Muscle of arm (tissue), 12 donors: ENCODE measurements around the gene LOXL3. TPM values are rescaled to one million over a fixed set of nuclear protein-coding genes. Genes with fewer than 3 reads are reported as not detected.
"Not testable (repeated sequence)": the region's sequence is repeated elsewhere in the genome, so short reads cannot be mapped to it uniquely, and the experiment has no call there.

ENCODE experiments used
- DNase-seq: peaks from one replicate; pipeline ENCODE4 v3.0.0-alpha.2; 2013
- polyA plus RNA-seq, 12 donors: library from polyadenylated mRNA; unstranded; fragments of 120-200 nt; gene quantifications; one replicate each; pipeline ENCODE4 v1.2.1, GENCODE V29; 2013; ENCODE audit not compliant: insufficient read length in 12 of 12

The LOXL3 gene
- polyA plus RNA-seq, 12 donors = 6.5 to 9.6 (median 7.5) TPM; not detected in 2

DNA sequence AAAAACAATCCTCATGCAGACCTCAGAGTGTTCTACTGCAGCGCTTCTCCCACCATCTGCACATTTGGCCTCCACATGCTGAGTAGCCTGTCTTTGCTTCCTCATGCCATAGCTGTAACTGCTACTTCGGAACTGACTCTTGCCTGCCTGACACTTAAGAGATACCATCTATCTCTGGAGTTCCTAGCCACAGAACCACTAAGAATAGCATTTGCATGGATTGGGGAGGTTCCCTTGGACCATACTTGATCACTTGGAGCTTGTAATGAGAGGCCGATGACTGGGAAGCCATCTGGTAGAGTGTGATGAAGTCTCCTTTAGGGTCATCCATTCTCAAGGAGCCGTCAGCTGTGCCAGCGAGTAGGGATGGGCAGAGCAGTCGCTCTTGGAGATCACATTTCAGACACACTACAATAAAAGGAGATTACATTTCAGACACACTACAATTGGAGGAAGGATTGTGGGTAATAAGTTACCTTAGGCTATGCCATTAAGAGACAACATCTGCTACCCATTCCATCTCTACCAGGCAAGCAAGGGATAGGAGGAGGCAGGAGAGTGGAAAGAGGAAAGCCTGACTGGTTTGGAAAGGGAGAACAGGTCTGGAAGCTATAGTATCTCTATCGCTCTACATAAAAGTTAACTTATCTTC lies 22.6 kb upstream of the LOXL3 start:
- no peak for DNase-seq

DNA sequence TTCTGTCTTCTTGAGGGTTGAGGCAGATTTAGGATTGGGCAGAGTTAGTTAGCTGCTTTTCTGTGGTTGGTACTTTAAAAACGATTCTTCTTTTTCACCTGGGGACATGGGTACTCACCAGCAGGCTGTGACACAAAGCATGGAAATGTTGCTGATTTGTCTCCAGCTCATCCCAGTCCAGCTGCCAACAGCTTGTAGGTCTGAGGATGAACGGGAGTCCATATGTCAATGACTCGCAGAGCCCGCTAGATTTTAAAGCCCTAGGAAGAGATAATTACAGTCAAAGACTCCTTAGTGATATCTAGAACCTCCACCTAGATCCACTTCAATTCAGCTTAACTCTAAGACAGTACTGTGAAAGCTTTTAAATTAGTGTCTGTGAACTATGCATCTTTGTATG lies 21.6 kb upstream of the LOXL3 start:
- no peak for DNase-seq

DNA sequence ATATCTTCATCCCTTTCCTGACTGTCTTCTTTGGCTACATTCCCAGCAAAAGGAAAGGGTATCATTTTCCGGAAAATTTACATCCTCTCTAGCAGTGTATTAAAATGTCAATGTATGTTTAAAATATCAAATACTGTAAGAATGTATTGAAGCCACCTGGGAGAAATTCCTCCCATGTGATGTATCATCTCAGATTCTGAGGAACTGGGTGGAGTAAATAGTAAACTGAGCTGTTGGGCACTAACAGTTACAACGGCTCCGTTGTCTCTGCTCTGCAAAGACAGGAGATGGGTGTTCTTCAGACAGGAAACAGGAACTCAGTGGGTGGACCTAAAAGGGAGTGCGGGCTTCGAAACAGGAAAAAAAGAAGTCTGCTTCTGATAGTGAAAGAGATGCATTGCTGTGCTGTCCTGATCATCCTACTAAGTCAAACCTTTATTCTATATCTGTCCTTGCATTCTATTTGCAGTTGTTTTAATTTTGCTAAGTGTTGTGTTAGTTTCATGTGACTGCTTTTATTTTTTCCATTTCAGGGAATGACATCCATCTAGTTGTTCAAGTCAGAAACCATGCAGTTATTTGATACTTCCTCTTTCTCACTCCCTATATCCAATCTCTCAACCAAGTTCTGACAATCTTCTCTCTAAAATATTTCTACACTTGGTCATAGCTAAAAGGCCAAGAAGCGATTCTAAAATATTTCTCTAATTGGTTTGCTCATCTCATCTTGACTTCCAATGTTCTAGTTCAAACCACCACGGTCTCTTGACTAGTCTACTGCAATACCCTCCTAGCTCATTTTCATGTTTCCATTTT lies 20.2 kb upstream of the LOXL3 start:
- DNase-seq = no peak

DNA sequence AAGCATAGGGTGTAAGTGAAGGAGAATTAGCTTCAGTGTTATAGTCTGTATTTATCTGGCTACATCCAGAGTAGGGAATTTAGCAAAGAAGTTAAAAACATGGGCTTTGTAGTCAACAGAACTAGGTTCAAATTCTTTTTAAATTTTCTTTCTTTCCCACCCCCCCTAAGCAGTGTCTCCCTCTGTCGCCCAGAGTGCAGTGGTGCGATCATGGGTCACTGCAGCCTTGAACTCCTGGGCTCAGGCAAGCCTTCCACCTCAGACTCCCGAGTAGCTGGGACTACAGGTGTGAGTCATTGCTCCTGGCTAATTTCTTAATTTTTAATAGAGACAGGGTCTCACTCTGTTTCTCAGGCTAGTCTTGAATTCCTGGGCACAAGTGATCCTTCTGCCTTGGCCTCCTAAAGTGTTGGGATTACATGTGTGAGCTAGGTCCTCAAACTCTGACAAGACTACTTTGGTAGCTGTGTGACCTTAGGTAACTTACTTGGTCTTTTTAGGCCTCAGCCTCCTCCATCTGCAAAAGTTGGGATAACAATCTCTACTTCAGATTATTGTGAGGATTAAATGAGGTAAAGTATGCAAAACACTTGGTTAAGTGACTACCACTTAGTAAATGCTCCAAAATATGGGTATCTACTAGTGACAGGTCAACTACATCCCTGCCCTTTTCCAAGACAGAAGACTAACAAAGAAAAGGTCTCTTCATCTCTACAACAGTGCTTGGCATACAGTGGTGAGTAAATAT lies 18.6 kb upstream of the LOXL3 start:
- DNase-seq = no peak

DNA sequence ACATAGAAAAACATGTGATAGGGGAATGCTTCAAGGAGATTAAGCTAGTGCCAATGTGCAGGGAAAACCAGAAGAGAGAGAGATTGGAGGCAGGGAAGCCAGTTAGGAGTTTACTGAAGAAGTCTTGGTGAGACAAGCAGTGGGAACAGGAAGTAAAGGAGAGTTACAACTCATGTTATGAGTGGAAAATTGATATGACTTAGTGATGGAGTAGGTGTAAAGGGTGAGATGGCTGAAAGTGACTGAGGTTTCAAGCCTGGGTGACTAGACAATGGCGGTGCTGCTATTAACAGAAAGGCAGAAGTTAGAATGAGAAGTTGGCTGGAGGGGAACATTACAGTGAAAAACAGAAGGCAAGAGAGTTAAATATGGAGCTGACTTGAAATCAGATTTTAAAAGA lies 17.3 kb upstream of the LOXL3 start:
- no peak for DNase-seq

DNA sequence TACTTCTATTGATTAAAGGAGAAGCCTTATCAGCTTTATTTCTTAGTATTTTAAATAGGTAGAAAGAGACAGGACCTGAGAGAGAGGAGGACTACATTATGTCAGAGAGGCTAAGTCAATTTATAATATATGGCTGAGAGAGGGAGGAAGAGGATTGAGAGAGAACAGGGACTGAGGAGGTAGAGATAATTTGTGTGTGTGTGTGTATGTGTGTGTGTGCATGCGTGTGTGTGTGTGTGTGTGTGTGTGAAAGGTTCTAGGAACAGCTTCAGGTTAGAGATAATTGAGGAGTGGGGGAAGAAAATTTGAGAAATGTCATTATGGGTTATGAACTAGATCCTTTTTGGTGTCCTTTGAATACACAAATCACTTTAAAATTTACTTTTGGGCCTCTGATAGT lies 15.9 kb upstream of the LOXL3 start:
- no peak for DNase-seq

DNA sequence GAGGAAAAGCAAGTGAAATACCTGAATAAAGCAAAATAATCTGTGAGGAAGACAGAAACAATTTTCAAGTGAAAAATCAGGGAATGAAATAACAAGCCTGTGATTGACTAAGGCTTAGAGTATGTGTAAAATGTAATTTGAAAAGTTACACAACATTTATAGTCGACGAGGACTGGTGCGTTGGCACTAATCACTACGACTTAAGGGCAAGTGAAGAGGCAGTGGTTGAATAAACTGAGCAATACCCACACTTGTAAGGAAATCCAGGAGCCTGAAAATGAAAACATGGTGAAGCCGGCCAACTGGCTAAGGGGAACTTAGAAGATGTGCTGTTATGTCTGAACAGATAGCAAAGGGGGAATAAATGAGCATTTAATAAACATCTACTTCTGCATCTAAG lies 14.1 kb upstream of the LOXL3 start:
- DNase-seq = no peak

DNA sequence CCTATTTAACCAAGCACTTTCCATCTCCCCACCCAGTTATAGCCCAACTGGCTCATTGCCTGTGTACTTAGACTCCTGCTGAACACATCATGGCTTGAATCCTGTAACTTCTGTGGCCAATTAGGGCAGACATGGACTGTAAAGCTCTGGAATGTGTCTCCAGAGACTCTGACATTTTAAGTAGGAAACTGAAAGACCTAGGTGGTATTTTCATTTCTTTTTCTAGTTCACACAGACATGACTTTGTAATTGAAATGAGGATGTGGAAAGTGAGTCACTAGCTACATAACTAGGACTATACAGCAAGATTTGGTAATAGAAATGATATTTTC lies 13.0 kb upstream of the LOXL3 start:
- no peak for DNase-seq

DNA sequence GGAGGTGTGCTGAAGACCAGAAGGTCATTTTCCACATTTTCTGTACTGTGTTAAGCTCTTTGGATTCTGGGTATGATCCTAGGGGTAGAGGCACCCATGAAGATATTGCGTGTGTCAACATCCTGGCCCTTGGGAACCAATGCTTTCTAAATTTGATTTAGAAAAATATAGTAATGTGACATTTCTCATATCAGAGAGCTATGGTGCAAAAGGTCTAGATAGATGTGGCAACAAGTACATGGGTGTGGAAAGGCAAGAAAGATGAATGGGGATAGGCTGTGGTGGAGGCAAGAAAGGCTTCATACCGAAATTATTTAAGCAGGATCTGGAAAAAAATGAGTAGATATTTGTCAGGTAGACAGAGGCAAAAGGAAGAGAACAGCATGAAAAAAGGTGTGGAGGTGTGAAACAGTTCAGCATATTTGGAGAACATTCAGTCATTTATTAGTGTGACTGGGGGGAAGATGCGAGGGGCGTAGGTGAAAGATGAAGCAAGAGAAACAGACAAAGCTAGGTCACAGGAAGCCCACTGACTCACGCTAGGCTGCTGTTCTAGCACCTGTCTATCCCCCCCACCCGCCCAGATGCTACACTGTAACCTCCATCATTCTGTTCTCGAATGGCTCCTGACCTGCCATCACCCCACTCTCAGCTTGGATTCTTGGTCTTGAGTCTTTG lies 12.5 kb upstream of the LOXL3 start:
- DNase-seq = no peak

DNA sequence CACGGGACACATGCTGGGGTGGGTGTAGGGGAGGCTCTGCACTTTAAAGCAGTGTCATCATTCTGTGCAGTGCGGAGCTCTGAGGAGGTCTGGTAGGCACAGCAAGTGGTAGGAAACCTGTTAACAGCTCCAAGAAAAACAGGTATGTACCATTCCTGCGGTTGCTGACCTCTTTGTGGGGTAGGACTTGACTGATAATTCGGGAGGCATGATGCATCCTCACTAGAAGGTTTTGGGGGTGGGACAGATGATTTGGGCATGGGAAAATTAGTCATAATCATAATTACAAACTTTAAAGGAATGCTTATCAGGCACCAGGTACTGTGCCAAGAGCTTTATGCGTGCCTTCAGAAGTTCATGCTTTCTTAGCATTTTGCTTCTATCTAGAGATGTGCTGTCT lies 10.5 kb upstream of the LOXL3 start:
- DNase-seq = no peak

DNA sequence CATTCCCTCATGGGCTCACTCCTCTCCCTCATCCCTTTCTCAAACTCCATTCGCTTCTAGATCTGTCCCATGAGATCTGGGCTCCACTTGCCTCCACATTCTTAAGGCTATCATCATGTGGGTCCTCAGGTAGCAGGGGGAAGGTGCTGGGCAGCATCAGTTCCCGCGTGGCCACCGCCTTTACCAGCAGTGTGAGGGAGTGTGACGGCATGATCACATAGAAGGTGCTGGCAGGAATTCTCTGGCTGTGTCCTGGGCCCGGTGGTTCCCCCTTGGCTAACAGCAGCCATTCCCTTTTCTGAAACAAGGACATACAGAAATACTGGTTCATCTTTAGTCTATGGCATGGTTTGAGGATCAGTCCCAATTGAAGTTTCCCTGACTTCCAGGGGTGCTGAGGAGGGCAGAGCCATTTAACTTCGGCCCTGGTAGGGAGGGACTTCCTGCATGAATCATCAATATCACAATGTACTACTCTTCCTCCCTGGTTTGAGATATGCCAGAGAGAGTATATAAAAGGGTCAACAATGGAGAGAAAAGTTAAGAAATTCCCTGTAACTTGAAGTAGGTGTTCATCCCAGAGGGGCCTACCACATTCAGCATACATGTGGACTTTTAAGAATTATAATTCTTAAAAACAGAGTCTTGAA lies 8.5 kb upstream of the LOXL3 start:
- no peak for DNase-seq

DNA sequence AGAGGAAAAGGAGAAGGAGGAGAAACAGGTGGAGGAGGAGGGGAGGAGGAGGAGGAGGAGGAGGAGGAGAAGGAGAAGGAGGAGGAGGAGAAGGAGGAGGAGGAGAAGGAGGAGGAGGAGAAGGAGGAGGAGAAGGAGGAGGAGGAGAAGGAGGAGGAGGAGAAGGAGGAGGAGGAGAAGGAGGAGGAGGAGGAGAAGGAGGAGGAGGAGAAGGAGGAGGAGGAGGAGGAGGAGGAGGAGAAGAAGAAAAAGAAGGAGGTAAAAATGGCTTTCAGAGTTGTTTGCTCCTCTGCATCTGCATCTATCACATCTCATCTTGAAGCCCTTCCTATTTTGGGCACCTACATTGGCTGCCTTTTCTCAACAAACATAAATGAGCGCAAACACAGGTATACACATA lies 7.3 kb upstream of the LOXL3 start:
- not testable (repeated sequence) for DNase-seq

DNA sequence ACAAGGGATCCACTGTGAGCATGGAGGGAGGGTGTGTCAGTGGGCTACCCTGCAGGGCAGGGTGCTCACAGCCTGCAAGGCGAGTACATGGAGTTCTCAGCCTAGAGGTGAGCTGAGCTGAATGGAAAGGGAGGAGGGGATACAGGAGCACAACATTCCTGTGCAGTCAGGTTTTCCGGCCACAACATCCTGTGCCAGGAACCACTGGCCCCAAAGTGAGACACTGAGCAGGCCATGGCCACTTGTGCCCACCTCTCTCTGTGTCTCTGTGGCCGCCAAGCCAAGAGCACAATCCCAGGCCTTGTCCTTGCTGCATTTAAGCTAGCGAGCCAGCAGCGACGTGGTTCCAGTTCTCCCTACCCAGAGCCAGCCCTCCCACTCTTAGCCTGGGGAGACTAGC lies 6.8 kb upstream of the LOXL3 start:
- no peak for DNase-seq

DNA sequence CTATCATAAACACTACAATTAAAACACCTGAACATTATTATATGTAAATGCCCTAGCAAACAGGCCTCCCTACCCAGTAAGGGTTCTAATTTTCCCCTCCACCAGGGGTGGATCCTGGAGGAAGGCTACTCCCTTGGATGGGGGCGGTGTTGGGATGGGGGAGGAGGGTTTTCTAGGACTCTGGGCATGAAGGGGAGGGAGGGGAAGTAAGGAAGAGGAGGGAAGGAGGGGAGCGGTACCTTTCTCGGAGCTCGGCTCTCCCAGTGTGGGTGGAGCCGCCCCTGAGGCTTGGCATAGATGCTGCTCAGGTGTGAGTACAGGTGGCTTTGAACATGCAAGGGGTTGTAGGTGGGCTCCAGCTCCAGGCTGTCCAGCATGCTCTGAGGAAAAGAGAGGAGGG lies 6.2 kb upstream of the LOXL3 start:
- no peak for DNase-seq

DNA sequence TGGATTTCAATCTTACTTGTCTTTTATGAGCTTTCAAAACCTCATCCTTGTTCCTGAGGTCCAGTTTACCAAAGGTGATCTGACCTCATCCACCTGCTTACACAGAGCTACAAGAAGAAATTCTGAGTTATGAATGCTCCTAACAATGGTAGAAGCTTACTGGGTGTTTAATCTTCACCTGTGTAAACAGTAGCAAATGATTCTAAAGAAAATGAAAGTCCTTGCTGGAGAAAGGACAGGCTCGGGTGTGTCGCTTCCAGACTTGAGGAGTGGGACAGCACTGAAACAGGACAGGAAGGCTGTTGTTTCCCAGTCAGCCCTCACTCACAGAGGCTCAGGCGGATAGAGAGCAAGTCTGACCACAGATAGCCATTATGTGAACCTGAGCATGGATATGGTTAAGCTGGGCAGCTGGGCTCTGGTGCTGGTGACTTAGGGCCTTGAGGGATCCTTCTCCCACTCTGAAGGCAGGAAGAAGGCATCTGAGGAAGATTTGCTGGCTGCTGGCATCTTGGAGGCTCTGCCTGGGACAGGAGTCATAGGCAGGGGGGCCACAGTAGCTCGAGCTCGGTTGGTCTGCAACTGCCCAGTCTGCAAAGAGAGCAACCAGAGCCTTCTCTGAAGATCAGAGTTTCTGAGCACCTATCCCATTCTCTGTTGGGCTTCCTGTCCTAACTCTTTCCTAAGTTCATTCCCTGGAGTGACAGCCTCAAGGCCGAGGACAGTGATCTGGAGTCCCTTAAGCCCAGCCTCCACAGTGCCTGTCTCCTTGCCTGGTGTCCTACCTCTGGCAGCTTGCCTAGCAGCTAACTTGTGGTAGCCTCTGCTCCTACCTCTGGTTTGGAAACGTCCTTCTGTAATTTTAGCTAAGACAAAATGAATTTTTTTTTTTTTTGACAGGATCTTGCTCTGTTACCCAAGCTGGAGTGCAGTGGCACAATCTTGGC lies 4.8 kb upstream of the LOXL3 start:
- no peak for DNase-seq

DNA sequence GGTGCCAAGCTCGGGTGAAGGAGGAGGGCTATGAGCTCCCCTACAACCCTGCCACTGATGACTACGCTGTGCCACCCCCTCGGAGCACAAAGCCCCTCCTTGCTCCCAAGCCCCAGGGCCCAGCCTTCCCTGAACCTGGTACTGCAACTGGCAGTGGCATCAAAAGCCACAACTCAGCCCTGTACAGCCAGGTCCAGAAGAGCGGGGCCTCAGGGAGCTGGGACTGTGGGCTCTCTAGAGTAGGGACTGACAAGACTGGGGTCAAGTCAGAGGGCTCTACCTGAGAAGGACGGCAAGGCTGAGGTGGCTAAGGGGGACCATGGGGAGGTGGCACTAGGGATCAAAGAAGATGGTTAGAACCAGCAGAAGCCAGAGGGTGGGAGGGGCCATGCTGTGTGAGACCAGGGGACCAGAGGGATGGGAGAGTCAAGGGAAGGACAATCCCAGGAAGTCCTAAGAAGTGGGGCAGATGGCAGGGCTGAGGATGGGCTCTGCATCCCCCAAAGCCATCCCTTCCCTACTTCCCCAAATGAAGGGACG lies 3.2 kb upstream of the LOXL3 start:
- no peak for DNase-seq

DNA sequence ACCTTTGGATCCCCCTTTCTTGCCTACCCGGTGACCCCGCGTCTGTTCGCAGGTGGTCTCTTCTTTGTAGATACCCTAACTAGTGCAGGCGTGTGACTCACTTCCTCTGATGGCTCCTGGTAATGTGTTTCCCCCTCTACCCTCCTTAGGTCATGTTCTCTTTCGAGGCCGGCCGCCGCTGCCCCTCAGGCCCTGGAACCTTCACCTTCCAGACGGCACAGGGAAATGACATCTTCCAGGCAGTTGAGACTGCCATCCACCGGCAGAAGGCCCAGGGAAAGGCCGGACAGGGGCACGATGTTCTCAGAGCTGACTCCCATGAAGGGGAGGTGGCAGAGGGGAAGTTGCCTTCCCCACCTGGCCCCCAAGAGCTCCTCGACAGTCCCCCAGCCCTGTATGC lies 2.4 kb upstream of the LOXL3 start:
- DNase-seq = no peak

DNA sequence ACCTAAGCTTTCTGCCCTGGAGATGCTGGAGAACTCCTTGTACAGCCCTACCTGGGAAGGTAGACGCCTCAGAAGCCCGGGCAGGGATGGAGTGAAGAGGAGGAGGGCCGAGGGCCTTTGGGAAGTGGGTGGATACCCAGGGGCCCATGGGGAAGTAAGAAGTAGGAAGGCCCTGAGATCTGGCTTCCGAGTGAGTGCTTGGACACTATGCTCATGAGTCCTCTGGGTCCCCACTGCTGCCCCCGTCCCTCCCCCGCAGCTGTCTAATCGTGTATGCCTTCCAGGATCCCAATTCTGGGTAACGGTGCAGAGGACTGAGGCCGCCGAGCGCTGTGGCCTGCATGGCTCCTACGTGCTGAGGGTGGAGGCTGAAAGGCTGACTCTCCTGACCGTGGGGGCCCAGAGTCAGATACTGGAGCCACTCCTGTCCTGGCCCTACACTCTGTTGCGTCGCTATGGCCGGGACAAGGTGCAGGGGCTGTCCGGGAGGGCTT lies 1.9 kb upstream of the LOXL3 start:
- no peak for DNase-seq

DNA sequence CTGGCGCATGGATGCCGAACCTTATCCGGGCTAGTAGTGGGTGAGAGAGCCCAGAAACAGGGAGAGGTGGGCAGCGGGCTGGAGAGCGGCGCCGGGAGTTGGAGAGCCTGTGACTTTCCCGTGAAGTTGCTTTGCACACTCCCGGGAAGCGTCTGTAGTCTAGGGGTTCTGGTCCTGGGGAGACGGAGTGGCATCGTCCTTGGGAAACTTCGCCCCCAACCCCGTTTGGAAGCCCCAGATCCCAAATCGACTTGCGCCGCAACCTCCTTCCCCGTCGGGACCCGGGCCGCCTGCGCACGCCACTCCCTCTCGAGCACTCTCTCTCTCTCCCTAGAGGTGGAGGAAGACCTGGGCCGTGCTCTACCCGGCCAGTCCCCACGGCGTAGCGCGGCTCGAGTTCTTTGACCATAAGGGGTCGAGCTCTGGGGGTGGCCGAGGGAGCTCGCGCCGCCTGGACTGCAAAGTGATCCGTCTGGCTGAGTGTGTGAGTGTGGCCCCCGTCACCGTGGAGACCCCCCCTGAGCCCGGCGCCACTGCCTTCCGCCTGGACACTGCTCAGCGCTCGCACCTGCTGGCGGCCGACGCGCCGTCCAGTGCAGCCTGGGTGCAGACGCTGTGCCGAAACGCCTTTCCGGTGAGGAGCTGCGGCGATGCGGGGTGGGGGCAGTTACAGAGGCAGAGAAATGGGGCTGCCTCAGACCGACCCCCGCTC lies 1.2 kb upstream of the LOXL3 start:
- DNase-seq = peak; percentile 34
